Dermis microvascular lymphatic vessel endothelial cell (primary cell): Measurements from ENCODE around the gene RAB3GAP2. TPM values are rescaled to one million over a fixed set of nuclear protein-coding genes. Genes with fewer than 3 reads are reported as not detected.
A peak's percentile ranks its signal among the peaks of the same experiment; 100 is the strongest.
"Not testable (repeated sequence)": the region's sequence is repeated elsewhere in the genome, so short reads cannot be mapped to it uniquely, and the experiment has no call there.

Experiments
- DNase-seq, 2 donors: peaks; one replicate each; pipeline versions ENCODE4 v3.0.0 to v3.0.0-alpha.2; 2010; ENCODE audit warnings: low read depth in 2 of 2
- total RNA-seq: library from RNA; depleted of rRNA; stranded (reverse); fragments of >200 nt; gene quantifications from 2 replicates; pipeline ENCODE4 v1.2.1, GENCODE V29; 2014

Gene RAB3GAP2
- total RNA-seq, 1 donor from 2014 or later, result 24.8 TPM

DNA sequence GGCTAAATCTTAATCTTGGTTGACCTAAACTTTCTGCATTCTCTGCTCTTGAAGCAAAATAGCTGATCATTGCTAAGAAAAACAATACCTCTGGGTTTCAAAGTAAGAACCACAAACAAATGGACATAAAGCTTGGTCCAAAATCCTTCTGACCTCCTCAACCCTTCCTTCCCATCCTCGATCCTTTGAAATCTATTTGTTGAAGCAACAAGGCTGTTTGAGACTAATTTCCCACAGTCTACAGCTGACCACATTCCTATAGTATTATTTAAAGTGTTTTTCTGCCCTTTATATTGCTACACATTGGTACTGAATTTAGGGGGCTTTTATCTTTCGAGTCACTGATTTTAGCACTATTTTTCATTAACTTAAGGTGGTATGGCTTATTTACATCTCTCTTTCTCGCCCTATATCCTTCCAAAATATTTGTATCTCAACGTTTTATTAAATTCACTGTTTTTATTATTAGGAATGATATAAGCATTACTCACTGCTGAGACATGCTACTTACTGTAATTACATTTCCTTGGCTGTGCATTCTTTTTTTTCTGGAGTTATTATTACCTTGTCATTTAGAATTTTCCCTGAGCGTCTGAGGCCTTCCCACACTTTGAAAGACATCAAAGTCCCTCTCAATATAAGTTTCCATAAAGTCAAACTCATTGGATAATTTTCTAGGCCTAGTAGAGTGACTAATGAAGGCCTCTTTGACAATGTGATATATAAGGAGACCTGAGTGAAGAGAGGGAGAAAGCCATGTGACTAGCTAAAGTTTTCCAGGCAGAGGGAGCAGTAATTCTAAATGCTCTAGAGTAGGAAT, 73.9 kb downstream of the RAB3GAP2 start:
- peak in 1 of 2 donors; percentile 18 for DNase-seq

DNA sequence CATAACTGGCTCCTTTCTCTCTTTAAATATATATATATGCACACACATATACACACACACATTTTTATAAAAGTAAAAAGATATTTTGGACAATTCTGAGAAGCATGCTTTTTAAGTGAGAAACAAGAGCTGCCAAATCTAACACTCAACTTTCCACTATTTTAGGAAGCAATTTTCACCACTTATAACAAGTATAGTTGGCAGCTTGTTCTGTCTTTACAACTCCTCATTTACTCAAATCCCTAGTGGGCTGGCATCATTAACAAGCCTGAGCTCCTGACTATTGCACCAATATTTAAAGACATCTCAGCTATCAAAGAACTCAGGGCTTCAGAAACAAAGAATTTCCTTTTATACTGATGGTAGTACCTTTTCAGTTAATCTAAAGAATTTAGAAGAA, 76.6 kb downstream of the RAB3GAP2 start:
- DNase-seq, result no peak

DNA sequence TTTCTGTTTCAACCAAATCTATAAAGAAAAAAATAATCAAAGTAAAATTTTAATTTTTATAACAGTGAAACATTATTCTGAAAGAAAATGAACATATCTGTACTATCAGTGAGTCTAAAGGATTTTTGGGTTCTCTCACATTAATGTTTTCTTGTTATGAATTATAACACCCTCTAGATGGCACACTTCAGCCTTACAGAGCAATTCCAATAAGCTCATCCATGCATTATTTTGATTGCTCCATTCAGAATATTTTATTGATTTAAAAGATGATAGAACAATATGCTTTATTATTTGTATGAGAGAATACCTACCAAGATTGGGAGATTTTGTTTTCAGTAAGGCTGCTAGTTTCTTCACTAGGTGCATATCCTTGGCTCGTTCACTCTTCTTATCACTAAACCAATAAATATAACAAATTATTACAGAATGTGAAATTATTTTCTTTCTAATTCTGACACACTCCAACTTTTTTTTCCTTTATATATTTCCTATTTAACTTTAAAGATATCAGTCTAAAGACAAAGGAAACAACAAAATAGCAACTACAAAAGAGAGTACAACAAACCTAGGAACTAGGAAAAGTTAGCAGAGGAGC, 82.4 kb downstream of the RAB3GAP2 start:
- peak; percentile 21 to 48 for DNase-seq

DNA sequence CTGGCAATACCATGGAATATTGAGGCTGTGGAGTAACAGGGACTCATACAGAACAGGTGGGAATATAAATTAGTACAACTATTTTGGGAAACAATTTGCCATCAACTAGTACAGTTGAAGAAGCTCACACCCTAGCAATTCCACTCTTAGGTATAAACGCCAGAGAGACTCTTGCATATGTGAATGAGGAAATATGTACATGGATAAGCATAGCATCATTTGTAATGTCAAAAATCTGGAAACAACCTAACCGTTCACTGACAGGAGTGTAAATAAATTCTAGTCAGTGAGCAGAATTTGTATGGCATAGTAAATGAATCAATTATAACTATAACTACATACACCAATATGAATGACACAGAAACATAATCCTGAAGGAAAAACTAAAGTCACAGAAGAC, 83.7 kb downstream of the RAB3GAP2 start:
- DNase-seq, result no peak

DNA sequence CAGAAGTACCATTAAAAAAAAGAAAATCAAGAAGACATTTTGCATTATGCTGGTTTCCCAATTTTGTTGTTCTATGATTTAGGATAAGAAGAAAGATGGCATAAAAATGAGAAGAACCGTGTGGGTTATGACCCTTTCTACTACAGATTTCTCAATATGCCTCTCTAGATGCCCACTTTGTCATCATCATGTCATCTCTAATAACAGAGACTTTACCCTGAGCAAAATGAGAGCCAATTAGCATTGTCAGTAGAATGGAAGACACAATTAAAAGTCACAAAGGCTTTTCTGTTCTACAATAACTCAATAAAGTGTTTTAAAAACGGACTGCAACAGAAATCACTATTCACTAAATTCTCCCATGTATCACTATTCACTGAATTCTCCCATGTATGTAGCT, 85.5 kb downstream of the RAB3GAP2 start:
- no peak for DNase-seq

DNA sequence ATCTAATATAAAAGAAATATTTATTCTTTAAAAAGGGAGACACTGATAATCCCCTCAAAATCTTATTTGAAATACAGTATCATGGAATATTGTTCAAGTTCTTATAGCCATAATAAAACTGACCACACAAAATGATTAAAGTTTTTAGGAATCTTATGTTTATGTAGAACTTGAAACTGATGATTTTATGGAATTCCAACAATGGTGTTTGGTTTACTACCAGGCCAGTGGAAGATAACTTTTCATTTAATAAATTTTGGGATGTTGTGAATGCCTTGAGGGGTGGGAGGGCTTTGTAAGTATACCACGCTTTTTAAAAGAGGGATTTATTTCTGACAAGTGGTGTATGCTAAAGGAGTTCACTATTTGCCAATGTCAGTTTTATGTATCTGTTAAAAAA, 87.7 kb downstream of the RAB3GAP2 start:
- DNase-seq, result no peak

DNA sequence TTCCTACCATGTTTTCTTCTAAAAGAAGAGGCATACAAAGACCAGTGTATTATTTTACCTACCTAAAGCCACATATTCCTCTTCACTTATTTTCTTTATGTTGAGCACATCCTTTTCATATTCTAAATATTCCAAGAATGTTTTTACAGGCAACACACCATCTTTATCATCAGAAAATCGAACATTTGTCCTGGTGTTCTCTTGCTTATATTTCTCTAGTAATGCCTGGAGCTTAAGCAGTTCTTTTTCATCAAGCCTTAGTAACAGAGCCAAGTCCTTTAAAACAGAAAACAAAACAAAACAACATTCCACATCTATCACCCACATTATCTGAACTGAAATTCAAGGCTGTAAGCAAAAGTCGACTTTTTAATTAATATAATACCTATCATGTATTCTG, 89.6 kb downstream of the RAB3GAP2 start:
- DNase-seq, result no peak

DNA sequence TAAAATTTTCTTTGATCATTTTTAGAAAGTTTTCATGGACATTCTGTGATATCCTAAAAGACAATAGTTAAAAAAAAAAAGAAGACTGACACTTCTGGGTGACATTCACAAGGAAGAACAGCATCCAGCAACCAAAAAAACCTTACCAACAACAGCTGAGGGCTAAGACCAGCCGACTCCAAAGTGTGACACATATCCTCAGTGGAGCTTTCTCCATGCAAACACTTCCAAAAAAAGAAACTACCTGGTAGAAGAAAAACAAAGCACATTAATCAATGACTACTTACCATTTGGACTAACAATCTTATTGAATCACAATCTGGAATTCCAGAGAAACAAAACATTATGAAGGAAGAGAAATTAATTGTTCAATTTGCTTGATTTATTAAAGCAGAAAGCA, 90.1 kb downstream of the RAB3GAP2 start:
- peak in 1 of 2 donors; percentile 37 for DNase-seq

DNA sequence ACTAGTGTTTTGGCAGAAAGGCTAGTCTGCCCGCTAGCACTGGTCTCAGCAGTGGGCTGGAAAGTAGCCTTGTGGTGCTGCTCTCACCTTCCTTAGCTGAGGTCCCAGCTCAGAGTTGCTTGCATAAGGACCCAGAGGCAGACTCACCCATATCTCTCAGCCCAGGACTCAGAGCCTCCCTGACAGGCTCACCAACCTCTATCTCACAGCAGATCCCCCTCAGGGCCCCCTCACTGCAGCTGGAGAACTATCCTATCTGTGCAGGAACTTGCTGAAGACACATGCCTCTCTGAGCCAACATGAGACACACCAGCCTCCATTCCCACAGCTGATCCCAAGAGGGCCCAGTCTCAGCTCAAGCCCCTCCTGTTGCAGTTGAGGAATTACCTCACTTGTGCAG, 95.7 kb downstream of the RAB3GAP2 start:
- no peak for DNase-seq

DNA sequence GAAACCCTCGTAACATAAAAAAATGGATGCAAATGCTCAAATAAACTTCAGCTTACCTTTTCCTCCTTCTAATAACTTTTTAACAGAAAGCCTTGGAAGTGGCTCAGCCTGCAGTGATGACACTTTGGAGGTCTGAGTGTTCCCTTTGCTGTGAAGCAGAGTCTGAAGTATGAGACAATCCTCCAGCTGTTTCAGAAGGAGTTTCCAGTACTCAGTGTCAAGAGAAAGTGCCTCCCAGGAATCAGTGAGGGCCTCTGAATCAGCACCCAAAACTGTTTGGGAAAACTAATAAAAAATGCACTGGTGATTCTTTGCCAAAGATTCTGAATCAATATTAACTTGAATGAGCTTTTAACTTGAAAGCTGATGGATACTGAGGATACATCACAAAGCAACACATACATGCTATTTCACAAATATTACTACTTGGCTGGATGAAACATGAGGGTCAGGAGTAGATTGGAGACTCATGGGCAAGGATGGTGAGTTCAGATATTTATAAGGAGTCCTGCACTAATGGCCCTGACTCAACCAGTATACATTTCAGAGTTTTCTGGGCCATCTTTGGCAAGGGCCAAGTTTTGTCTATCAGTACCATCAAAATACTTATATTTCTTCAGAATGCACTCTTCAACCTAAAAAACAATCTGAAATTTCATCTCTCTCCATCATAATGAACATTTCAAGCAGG, 101.3 kb downstream of the RAB3GAP2 start:
- no peak for DNase-seq

DNA sequence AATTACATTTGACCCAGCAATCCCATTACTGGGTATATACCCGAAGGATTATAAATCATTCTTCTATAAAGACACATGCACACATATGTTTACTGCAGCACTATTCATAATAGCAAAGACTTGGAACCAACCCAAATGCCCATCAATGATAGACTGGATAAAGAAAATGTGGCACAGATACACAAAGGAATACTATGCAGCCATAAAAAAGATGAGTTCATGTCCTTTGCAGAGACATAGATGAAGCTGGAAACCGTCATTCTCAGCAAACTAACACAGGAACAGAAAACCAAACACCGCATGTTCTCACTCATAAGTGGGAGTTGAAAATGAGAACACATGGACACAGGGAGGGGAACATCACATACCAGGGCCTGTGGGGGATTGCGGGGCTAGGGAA, 102.4 kb downstream of the RAB3GAP2 start:
- DNase-seq, result not testable (repeated sequence)

DNA sequence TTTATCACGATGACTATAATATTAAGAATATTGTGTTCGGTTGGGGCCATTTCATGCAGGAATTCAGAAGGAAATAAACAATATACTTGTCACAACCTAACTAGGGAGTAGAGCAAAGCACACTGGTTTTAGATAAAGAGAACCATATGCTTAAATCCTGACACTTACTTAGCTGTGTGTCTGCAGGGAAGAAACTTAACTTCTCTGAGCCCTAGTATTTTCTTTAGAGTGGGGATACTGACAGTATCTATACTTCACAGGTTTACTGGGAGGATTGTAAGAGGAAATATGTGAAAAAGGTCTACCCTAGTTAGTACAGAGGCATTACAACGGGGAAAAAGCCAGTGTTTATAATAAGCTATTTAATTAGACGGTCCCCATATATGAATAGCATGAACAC, 105.4 kb downstream of the RAB3GAP2 start:
- DNase-seq, result no peak

DNA sequence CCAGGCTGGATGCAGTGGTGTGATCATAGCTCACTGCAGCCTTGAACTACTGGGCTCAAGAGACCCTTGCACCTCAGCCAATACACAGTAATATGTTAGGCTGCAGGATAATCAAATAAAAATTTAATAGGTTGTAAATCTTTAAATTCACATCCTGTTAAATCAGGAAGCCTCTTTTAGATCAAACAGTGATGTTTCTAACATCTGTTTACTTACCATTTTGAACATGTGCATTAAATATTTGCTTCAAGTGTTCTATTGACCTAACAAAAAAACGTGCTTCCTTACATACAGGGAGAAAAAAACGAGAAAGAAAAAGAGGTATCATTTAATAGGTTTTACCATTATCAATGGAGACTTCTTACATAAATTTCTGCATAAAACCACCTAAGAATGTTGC, 107.7 kb downstream of the RAB3GAP2 start:
- DNase-seq, result no peak

DNA sequence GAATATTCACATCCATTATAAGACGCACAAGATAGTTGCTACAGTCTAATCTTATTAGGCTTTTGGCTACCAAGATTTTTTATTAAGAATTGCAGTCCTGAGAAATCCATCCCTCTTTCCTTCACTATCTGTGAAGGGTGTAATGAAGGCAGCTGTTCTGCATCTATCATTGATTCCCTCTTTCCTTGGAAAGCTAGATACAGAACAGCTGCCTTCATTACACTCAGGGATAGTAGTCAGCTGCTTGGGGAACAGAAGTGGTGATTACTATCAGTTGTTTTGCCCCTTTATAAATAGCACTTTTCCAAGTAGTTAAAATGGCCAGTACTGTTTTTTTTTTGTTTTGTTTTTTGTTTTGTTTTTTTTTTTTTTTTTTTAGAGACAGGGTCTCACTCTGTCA, 108.1 kb downstream of the RAB3GAP2 start:
- no peak for DNase-seq

DNA sequence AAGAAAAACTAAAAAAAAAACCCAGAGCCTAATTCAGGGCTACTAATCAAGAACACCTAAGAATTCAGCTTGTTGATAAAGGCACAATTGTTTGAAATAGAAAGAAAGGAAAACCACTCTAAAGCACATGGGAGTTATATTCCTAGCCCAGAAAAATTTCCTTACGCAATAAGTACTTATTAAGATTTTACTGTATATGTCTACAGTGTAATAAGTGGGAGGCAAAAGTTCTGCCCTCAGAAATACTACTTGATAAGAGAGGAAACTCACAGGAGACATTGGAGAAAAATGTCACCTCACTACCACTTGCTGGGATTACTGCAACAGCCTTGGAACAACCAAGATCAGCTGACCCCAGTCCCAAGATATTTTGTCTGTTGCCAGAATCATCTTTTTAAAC, 112.2 kb downstream of the RAB3GAP2 start:
- no peak for DNase-seq

DNA sequence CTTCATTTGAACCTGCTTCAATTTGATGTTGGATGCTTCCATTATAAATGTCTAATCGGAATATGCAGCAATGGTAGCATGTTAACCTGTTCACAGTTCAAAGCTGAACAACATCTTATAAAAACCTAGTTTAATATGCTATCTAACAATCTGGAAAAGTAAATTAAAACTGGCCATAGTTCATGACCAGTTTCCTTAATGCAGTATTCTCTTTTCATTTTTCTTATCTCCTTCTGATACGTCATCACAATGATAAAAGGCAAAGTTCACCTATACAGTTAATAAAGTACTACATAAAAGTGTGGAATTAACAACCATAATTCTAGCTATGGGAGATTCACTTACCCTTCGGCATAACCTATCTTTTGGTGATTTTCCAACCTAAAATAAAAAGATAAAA, 113.2 kb downstream of the RAB3GAP2 start:
- DNase-seq, result no peak

DNA sequence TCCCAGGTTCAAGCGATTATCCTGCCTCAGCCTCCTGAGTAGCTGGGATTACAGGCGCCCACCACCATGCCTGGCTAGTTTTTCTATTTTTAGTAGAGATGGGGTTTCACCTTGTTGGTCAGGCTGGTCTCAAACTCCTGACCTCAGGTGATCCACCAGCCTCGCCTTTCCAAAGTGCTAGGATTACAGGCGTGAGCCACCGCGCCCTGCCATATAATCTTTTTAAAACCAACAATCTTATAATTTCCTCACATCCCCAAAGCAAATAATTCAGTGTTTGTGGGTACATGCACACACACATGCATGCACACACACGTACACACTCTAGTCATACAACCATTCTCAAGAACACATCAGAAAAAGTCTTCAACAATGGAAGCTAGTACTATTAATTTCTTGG, 113.7 kb downstream of the RAB3GAP2 start:
- DNase-seq, result not testable (repeated sequence)

DNA sequence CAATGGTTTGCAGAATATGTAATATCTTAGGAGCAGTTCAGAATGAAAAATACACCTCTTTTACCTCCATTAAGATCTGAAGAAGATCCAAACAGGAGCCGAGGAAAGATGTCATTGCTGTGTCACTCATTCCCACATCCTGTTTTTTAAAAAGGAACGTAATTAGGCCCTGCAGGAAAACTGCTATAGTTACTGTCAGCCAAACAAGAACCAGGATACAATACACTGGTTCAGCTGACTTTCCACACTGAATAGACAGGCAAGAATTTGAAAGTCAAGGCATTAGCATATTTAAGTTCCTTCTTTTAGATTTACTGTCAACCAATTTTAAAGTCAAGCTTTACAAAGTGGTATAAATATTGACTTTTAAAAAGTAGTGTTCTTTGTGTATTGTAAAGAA, 114.5 kb downstream of the RAB3GAP2 start:
- peak; percentile 74 to 92 for DNase-seq

DNA sequence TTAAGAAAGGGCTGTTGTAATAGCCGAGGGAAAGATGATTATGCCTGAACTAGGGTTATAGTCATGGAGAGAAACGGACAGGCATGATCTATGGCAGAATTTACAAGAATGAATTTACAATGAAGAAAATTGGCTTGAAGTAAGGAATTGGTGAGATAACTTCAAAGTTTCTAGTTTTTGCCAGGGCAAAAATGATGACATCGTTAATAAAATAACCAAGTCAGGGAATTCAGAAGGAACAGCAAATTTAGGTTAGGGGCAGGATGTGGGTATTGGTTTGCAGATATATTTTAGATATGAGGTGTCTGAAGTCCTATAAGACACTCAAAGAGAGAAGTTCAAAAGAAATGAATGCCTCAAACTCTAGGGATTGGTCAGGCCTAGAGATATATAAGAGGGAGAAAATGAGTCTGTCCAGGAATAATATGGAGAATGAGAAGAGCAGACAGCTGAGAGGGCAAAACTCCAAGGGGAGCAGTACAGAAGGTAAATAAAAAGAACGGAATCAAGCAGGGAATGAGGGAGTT, 115.6 kb downstream of the RAB3GAP2 start:
- no peak for DNase-seq

DNA sequence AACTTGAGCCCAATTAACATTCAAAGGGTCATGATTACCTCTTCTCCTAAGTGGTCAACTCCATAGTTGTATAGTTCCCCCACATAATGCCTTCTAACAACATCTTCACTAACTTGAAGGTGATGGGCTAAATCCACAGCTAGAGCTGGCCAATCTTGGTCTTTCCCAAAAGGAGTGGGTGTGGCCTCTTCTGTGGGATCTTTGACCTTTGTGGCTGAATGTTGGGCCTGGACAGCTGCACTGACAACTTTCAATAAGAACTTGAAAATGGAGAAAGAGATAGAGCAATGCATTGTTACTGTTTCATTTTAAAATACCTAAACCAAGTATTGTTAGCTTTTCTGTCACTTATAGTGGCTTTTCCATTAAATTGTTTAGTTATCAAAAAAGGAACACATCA, 119.1 kb downstream of the RAB3GAP2 start:
- no peak for DNase-seq

DNA sequence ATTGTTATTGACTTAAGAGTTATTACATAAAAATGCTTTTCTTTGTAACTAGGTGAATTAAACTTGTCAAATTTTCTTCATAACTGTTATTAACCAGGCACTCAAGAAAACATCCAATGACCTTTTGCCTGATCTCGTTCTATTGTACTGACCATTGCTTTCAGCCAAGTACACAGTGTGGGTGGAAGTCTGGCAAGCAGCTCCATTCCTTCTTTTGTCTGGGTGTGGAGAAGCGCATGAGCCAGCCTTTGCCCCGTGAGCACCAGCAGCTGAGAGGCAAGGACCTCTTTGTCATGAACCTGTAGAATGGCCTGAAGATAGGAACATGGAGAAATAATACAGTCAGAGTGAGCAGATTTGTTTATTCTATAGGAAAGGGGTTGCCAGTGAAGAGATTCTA, 120.8 kb downstream of the RAB3GAP2 start:
- DNase-seq, result peak in 1 of 2 donors; percentile 64

DNA sequence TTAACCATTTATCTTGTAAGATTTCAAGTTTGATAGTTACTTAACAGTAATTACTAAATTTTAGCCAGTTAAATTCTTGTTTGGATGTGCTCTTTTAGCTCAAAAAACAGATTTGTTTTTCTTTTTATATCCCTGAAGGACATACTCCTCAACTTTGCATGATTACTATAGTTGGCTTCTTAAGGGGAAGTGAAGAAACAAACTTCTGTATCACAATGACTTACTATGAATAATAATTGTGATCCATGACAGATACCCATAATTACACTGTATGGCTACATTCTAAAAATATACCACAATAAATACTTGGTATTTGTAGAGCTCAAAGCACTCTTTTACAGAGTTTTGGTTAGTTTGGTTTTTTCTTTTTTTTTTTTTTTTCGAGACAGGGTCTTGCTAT, 122.5 kb downstream of the RAB3GAP2 start:
- DNase-seq, result no peak
